GM23338 (cell line): ENCODE measurements around the gene SMARCA2.

ENCODE experiments used
- CREB1 ChIP-seq: fragments of 250-450 bp; sonication (Bioruptor Pico); IDR thresholded peaks from 2 replicates; pipeline ENCODE4 v1.5.0; 2020; ENCODE audit warnings: low read depth, mild to moderate bottlenecking, moderate library complexity
- CTCF ChIP-seq, 2 experiments: fragments of 200-600 bp in 1 of 2; sonication (generic) in 1 of 2; conservative IDR thresholded peaks; 2 replicates each; pipeline versions ENCODE4 v1.5.1 to v1.6.1; 2016 to 2017; ENCODE audit warnings: antibody characterized with exemption in 2 of 2, low read depth in 2 of 2, mild to moderate bottlenecking in 2 of 2, moderate library complexity in 1 of 2
- ETS1 ChIP-seq: IDR thresholded peaks from 2 replicates; pipeline ENCODE4 v1.6.1; 2016; ENCODE audit warnings: antibody characterized with exemption
- EZH2 ChIP-seq: fragments of 200-600 bp; sonication (generic); IDR thresholded peaks from one replicate; pipeline ENCODE4 v1.8.0; 2017; ENCODE audit warnings: antibody characterized with exemption, mild to moderate bottlenecking, low read depth; ENCODE audit not compliant: unreplicated experiment
- EZH2phosphoT487 ChIP-seq: fragments of 200-600 bp; sonication (generic); IDR thresholded peaks from one replicate; pipeline ENCODE4 v1.8.1; 2018; ENCODE audit warnings: antibody characterized with exemption; ENCODE audit not compliant: unreplicated experiment
- JUNB ChIP-seq: IDR thresholded peaks from one replicate; pipeline ENCODE4 v1.6.1; 2016; ENCODE audit warnings: antibody characterized with exemption; ENCODE audit not compliant: unreplicated experiment
- NANOG ChIP-seq: IDR thresholded peaks from 2 replicates; pipeline ENCODE4 v1.6.1; 2016; ENCODE audit warnings: antibody characterized with exemption, borderline replicate concordance
- POLR2AphosphoS5 ChIP-seq: IDR thresholded peaks from 2 replicates; pipeline ENCODE4 v1.6.1; 2016; ENCODE audit warnings: antibody characterized with exemption, low read depth
- REST ChIP-seq: IDR thresholded peaks from one replicate; pipeline ENCODE4 v1.6.1; 2018; ENCODE audit warnings: antibody characterized with exemption; ENCODE audit not compliant: unreplicated experiment
- ZNF331 ChIP-seq: fragments of 250-450 bp; sonication (Bioruptor Pico); IDR thresholded peaks from 2 replicates; pipeline ENCODE4 v1.5.0; 2020; ENCODE audit warnings: low read depth, mild to moderate bottlenecking, moderate library complexity

- no peak for TF ChIP-seq EZH2phosphoT487
- TF ChIP-seq EZH2, result no peak
- TF ChIP-seq CTCF (conservative IDR thresholded peaks at IDR 0.05; ENCODE audit: low read depth in 2 of 2), result no peak
- TF ChIP-seq POLR2AphosphoS5, result no peak
- TF ChIP-seq ZNF331 (CRISPR knock-in tag), result no peak
- TF ChIP-seq CREB1 (CRISPR knock-in tag), result no peak
- TF ChIP-seq NANOG, result no peak
- no peak for TF ChIP-seq ETS1
- no peak for TF ChIP-seq REST
- no peak for TF ChIP-seq JUNB
Observed at GRCh38 chr9:2032234-2032633, 17.1 kb downstream of the SMARCA2 start.
